ENCODE measurements around the gene NT5M.
"Not testable (repeated sequence)": the region's sequence is repeated elsewhere in the genome, so short reads cannot be mapped to it uniquely, and the experiment has no call there.

NT5M gene

DNA sequence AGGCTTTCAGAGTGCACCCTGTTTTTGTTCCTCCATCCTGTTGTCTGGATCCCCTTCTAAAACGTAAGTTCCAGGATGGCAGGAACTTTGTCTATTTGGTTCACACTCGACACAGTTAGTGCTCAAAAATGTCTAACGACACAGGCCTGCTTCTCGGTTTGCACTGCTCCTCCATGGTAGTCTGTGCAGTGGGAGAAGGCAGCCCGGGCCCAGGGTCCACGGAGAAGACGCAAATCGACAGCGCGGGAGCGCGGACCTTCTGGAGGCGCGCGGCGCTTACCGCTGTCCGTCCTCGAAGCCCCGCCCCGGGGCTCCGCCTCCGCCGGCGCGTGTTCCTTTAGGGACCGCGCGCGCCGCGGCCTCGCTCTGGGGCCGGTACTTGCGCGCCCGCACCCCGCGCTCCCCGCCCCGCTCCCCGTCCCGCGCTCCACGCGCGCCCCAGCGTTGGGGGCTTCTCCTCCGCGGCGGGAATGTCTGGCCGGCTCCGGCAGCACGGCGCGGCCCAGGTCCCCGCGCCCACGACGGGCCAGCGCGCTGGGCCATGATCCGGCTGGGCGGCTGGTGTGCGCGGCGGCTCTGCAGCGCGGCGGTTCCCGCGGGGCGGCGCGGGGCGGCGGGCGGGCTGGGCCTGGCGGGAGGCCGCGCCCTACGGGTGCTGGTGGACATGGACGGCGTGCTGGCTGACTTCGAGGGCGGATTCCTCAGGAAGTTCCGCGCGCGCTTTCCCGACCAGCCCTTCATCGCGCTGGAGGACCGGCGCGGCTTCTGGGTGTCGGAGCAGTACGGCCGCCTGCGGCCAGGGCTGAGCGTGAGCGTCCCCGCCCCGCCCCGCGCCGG lies at the start of gene NT5M:
Gene NT5M, plus strand, starts transcription at position 364 of the 837 bp plus-strand sequence. Its CDS starts 178 bp downstream, at position 542.
- DNase-seq: peak; percentile 49 to 90

DNA sequence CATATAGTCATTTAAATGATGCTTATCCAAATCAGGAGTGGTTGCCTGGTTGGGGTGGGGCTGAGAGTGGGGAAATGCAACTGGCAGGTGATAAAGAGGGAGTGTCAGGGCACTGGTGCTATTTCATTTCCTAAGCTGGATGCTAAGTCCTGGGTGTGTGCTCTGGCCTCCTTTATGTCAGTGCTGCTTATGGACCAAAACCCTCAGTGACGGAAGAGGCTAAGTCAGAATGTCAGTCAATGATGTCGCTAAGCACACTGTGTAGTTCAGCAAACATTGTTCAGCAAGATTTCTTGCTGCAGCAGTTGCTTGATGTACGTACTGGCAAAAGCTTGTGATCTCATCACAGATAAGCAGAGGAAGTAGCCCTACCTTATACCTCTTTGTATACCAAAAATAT lies 49.8 kb upstream of the NT5M start:
- no peak for DNase-seq

DNA sequence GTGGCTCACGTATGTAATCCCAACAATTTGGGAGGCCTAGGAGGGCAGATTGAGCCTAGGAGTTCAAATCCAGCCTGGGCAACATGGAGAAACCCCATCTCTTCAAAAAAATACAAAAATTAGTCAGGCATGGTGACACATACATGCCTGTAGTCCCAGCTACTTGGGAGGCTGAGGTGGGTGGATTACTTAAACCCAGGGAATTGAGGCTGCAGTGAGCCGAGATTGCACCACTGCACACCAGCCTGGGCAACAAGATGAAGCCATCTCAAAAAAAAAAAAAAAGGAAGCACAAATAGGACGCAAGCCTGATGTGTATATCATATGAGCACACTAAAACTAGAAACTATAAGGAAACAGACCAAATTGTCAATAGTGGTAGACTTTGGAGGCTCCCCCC lies 49.1 kb upstream of the NT5M start:
- DNase-seq: no peak

DNA sequence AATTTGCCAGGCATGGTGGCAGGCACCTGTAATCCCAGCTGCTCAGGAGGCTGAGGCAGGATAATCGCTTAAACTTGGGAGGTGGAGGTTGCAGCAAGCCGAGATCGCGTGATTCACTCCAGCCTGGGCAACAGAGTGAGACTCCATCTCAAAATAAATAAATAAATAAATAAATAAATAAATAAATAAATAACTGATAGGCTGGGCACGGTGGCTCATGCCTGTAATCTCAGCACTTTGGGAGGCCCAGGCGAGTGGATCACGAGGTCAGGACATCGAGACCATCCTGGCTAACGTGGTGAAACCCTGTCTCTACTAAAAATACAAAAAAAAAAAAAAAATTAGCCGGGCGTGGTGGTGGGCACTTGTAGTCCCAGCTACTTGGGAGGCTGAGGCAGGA lies 47.5 kb upstream of the NT5M start:
- not testable (repeated sequence) for DNase-seq

DNA sequence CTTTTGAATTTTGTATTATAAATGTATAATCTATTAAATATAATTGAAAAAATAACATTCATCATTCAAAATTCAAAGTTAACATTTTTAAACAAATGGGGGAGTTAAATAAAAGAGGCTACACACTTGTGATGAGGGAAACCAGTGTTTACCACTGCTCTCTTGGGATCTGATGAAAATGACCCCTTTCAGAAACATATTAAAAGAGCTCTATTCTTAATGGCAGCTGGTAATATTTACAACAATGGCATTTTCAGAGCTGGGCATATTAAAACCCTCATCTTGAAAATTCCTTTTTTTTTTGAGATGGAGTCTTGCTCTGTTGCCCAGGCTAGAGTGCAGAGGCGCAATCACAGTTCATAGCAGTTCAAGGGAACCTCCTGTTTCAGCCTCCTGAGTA lies 46.9 kb upstream of the NT5M start:
- DNase-seq: no peak

DNA sequence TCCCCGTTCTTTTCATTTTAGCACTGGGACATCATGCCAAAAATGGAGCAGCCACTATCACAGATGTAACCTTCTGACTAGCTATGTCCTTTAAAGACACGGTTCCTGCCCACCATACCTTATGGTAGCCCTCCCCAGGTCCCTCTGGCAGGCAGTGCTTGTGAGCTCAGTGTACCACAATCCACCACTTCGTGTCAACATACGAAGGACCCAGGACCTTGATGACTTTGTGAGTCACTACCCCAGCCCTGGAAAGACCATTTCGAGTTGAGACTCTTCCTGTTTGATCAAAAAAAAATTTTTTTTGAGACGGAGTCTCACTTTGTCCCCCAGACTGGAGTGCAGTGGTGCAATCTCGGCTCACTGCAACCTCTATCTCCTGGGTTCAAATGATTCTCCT lies 45.2 kb upstream of the NT5M start:
- DNase-seq: no peak

DNA sequence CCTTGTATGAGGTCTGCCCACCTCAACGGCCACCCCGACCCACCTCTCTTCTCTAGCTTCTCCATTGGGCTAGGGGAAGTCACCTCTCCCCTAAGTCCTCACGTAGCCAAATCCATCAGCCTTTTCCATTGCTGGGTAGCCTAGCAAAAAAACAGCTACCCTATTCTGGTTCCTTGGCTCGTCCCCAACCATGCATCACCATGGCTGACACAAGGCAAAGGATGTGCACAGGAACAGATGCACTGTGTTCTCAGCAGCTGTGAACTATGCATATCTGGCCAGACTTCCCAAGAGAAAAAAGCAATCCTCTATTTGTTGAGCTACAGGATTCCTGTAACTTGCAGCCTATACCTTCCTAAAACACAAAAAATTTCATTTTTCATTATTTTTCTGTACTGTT lies 44.2 kb upstream of the NT5M start:
- DNase-seq: no peak

DNA sequence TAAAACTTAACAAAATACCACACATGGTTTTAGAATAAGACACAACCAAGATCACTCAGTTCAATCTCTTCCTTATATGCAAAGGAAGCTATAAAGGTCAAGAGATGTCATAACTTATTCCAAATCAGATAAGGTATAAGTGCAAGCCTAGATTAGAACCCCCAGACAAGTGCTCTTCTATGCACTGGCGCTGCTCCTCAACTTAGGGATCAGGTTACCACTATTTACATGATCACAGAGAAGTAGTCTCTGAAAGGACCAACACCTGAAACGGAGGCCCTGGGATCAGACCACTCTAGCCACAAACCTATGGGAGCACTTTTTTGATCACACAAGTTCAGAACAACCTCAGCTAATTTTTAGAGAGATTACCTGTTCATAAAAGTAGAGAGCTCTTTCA lies 38.7 kb upstream of the NT5M start:
- peak; percentile 3 to 33 for DNase-seq

DNA sequence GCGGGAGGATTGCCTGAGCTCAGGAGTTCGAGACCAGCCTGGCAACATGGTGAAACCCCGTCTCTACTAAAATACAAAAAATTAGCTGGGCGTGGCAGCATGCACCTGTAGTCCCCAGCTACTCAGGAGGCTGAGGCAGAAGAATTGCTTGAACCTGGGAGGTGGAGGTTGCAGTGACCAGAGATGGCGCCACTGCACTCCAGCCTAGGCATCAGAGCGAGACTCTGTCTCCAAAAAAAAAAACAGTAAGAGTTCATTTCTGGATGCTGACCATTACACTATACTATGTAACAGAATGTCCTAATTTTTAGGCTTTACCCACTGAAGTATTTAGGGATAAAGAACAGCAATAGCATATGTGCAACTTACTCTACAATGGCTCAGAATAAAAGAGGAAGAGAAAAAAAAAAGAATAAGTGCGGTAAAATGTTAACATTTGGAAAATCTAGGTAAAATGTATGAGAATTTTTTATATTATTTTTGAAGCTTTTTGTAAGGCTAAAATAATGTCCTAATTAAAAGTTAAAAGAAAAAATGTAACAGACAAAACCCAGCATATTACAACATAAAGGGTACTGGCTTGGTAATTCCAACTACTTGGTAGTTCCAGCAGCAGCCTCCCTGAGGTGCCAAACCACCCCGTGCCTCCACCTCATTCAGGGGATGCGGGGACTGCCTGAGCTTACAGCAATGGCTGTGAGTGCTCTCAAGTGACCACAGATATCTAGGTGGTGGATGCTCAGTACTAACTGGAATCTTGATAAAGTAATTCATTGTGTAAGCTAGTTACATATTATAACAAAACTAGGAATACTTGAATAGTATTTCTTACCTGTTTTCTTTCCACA lies 33.0 kb upstream of the NT5M start:
- peak in 1 of 2 experiments; percentile 8 for DNase-seq

DNA sequence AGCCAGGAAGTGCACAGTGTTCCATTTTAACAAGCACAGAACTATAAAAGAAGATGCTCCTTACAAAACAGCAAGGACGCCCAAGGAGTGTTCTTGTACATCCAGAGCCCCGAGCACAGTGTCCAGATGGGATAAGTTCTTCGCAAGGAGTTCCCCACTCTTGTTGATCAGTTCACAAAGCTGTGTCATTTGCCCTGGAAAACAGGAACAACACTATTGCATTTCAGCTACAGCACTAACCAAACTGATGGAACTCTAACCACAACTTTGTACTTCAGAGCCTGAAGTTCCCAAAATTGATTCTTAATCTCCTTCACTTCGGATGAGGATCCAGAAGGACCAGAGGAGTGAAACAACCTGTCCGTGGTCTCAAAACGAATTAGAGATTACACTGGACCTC lies 27.2 kb upstream of the NT5M start:
- no peak for DNase-seq

DNA sequence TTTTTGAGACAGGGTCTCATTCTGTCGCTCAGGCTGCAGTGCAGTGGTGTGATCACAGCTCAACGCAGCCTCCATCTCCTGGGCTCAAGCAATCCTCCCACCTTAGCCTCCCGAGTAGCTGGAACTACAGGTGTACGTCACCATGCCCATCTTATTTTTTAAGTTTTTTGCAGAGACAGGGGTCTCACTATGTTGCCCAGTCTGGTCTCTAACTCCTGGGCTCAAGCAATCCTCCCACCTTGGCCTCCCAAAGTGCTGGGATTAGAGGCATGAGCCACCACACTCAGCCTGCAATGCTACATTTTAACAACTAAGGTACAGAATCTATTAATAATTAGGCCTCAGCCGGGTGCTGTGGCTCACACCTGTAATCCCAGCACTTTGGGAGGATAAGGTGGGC lies 25.7 kb upstream of the NT5M start:
- DNase-seq: not testable (repeated sequence)

DNA sequence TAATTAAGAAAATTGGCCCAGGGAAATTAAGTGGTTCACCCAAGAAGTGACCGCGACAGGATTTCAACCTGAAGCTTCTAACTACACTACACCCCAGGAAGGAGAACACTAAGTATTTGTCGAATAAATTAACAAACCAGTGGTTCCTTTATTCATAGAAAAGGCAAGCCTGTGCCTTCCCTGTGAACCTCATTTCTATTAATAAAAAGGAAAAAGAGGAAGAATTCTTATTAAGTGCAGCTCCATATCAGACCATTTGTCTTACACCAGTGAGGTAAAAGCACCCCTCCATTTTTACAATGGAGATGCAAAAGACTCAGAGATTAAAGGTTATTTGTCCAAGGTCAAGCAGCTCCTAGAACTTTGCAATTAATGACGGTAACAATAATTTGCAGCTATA lies 23.9 kb upstream of the NT5M start:
- DNase-seq: no peak

DNA sequence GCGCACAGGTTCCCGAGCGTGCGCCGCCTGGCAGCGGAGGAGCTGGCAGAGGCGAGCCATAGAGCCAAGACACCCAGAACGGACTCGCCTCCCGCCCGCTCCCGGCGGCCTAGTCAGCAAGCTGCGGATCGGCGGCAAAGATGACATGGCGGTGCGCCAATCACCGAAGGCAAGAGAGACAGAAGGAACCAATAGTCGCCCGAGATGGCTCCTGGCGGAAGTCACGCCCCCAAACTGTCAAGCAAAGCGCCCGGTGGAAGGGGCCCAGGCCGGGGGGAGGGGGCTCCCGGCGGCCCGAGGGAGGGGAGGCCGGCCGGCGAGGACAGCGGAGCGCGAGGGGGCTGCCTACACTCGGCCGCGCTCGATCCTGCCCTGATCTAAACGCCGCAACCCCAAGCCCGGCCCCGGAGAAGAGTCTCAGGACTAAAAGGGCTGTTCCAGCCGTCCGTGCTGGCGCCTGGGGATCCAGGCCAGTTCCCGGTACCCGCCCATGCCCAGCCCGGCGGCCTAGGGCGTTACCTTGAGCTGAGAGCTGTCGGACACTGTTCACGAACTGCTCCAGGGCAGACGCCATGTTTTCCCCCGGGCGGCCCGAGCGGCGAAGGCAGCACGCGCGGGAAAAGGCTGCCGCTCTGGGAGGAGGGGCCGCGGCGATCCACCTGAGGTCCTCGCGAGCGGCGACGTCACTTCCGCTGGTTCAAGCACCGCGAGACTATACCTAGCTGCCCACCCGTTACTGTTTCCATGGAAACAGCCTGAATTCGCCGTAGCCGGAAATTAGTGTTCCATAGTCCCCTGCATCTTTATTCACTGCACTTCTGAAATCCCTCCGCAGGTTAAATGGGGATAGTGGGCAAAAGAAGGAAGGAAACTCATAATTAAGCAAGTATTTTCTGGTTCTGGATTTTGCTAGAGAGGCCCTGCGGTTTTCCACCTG lies 22.3 kb upstream of the NT5M start, which contains the start of gene COPS3:
Gene COPS3, minus strand, starts transcription at position 634 of the 937 bp plus-strand sequence. Its CDS starts 60 bp downstream, at position 574.
- peak; percentile 88 to 95 for DNase-seq

DNA sequence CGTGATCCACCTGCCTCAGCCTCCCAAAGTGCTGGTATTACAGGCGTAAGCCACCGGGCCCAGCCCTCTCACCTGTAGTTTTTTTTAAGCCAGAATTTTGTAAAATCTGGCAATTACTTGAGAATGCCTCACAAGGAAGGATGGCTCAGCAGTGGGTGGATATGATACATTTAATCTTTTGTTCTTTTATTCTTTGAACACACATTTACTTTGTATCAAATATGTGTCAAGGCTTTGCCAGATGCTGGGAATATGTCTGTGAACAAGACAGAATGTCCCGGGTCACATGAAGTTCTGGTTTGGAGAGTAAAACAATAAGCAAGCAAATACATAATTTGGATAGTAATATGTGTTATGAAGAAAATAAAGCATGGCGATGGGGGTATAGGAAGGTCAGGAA lies 17.2 kb upstream of the NT5M start:
- DNase-seq: no peak

DNA sequence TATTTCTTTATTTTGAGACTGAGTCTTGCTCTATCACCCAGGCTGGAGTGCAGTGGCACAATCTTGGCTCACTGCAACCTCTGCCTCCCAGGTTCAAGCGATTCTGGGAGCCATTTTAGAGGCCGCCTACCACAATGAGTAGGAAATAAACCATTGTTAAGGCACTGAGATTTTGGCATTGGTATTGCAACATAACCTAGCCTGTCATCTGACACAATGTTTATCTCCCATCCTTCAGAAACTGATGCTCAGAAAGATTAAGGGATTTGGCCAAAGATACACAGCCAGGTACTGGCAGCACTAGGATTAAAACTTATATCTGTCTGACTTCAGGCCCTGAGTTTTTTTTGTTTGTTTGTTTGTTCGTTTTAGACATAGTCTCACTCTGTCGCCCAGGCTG lies 14.1 kb upstream of the NT5M start:
- DNase-seq: no peak

DNA sequence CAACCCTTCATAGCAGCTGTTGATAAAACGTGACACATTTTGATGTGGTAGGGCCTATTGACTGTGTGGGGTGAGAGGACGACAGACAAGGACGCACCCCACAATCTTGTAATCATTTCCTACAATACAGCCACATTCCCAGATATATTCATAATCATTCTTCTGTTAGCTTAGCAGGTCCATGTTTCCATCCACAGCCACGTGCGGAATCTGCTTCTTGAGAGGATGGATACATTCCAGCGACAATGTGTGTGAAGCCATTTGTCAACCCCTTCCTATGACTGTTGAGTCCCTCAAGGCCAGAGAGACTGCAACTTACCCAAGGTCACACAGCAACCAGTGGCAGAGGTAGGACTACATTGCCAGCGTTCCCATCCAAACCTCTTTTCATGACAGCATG lies 13.5 kb upstream of the NT5M start:
- DNase-seq: no peak

DNA sequence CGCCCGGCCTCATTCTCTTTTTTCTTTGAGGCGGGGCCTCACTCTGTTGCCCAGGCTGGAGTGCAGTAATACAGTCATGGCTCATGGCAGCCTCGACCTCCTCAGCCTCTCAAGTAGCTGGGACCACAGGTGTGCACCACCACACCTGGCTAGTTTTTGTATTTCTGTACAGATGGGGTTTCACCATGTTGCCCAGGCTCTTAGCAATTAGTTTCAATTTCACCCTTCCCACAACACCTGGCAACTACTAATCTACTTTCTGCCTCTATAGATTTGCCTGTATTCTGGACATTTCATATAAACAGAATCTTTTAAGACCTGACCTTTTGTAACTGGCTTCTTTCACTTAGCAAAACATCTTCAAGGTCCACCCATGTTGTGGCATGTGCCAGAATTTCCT lies 8.0 kb upstream of the NT5M start:
- DNase-seq: no peak

DNA sequence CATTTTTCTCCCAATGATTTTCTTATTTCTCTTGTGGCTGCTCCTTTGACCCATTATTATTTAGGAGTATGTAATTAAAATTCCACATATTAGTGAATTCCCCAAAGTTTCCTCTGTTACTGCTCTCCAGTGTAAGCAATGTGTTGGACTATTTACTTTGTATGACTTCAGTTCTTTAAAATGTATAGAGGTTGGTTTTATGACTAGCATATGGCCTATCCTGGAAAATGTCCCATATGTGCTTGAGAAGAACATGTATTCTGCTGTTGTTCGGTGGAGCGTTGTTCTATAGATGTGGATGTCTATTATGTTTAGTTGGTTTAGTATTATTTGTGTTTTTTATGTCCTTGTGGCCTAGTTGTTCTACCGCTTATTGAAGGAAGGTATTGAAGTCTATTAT lies 6.0 kb upstream of the NT5M start:
- no peak for DNase-seq

DNA sequence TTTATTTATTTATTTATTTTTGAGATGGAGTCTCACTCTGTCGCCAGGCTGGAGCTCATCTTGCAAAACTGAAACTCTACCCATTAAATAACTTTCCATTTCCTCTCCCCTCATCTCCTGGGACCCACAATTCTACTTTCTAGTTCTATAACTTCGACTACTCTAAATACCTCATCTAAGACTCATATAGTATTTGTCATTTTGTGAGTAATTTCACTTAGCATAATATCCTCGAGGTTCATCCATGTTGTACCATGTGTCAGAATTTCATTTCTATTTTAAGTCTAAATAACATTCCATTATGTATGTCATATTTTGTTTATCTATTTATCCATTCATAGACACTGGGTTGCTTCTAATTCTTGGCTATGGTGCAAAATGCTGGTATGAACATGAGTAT lies 5.1 kb upstream of the NT5M start:
- DNase-seq: no peak

DNA sequence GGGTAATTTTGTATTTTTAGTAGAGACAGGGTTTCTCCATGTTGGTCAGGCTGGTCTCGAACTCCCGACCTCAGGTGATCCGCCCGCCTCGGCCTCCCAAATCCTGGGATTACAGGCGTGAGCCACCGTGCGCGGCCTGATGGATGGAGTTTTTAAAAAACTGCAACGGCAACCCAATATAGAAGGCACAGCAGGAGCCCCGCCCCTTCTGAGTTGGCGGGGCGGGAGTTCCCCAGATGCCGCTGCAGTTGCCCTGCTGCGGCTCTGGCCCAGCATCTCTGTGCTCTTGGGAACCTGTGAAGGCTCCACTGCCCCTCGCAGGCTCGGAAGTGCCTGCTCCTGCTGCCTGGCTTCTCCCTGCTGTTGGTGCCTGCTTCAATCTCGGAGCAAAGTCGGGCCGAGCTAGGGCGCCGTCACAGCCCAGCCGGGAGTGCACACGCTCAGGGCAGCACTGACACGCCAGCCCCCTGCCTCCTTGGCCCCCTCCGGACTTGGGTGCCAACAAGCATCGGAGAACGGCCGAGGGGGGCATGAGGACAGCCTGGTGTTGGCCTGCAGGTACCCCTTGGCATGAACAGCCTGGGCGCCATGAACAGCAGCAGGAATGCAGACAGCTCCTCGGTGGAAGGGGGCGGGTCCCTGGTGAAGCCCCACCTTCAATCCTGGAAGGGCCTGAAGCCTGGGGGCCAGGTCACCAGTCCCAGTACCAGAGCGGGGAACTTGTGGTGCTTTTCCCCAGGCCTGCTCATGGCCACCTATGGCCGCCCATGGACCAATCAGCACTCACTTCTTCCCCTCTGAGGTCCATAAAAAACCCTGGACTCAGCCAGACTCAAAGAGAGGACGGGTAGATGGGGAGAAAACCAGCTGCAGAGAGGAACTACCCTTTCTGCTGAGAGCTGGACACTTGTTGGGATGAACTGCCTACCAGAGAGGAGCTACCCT lies 2.3 kb upstream of the NT5M start:
- peak; percentile 3 to 52 for DNase-seq

DNA sequence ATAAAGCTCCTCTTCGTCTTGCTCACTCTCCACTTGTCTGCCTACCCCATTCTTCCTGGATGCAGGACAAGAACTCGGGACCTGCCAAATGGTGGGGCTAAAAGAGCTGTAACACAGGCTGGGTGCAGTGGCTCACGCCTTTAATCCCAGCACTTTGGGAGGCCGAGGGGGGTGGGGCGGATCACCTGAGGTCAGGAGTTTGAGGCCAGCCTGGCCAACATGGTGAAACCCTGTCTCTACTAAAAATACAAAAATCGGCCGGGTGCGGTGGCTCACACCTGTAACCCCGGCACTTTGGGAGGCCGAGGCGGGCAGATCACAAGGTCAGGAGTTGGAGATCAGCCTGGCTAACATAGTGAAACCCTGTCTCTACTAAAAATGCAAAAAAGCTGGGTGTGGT lies 1.5 kb upstream of the NT5M start:
- DNase-seq: not testable (repeated sequence)

Data from NCI-H526 (cell line).